Body of pancreas (tissue), 4 donors: Measurements from ENCODE around the gene CAMK2B.

Source experiments
- POLR2A ChIP-seq, 3 donors: fragments of 450-650 bp; IDR thresholded peaks; one replicate each; pipeline ENCODE4 v1.6.1; 2016; ENCODE audit warnings: antibody characterized with exemption in 3 of 3, mild to moderate bottlenecking in 2 of 3
- TF ChIP-seq, protein P1 (sequence below), 7 experiments: fragments of 450-650 bp in 4 of 7; fragments of 200-600 bp in 3 of 7; sonication (generic) in 3 of 7; IDR thresholded peaks; one replicate each; pipeline ENCODE4 v1.5.1; 2016 to 2019; ENCODE audit warnings: antibody characterized with exemption in 7 of 7

DNA sequence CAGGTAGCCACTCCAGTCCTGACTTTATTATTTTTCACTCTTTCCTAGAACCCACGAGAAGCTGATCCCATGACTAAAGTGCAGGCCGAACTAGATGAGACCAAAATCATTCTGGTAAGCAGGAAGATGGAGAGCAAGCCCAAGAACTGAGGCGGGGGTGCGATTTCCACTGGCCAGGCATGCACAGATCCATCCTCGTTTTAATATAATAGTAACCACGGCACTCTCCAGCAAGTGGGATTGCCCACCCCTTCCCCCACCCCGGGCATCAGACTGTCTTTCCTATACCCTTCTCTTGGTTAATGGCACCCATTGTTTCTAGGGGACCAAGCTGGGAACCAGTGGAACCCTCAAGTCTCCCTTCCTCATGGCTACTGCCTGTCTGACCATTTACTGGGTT lies 117.3 kb downstream of the CAMK2B start:
- TF ChIP-seq, protein P1, sequence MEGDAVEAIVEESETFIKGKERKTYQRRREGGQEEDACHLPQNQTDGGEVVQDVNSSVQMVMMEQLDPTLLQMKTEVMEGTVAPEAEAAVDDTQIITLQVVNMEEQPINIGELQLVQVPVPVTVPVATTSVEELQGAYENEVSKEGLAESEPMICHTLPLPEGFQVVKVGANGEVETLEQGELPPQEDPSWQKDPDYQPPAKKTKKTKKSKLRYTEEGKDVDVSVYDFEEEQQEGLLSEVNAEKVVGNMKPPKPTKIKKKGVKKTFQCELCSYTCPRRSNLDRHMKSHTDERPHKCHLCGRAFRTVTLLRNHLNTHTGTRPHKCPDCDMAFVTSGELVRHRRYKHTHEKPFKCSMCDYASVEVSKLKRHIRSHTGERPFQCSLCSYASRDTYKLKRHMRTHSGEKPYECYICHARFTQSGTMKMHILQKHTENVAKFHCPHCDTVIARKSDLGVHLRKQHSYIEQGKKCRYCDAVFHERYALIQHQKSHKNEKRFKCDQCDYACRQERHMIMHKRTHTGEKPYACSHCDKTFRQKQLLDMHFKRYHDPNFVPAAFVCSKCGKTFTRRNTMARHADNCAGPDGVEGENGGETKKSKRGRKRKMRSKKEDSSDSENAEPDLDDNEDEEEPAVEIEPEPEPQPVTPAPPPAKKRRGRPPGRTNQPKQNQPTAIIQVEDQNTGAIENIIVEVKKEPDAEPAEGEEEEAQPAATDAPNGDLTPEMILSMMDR (IDR thresholded peaks at IDR 0.05): no peak
- TF ChIP-seq POLR2A (IDR thresholded peaks at IDR 0.05): no peak
